ENCODE data around the gene HNRNPA0. TPM values are rescaled to one million over a fixed set of nuclear protein-coding genes. Genes with fewer than 3 reads are reported as not detected.

HNRNPA0 gene
- total and polyA plus RNA-seq, 2 experiments from 2014 or later = 15.1 to 39.9 TPM

- no peak for TF ChIP-seq ZNF462 (CRISPR knock-in tag; IDR thresholded peaks at IDR 0.05)
- TF ChIP-seq EZH2phosphoT487 (IDR thresholded peaks at IDR 0.05; ENCODE audit: unreplicated experiment) = no peak
- no peak for TF ChIP-seq ZNF331 (CRISPR knock-in tag; IDR thresholded peaks at IDR 0.05; ENCODE audit: low read depth)
- no peak for TF ChIP-seq NANOG (IDR thresholded peaks at IDR 0.05; ENCODE audit: borderline replicate concordance)
Observed at GRCh38 chr5:137708796-137709559, 45.2 kb downstream of the HNRNPA0 start (continued).

GRCh38 chr5:137708062-137708461 lies 46.1 kb downstream of the HNRNPA0 start:
- no peaks in the 10 kb centered on the region for H3K79me2 ChIP-seq (replicated peaks; ENCODE audit: insufficient read depth)
- TF ChIP-seq REST (IDR thresholded peaks at IDR 0.05; ENCODE audit: unreplicated experiment) (no peak), CREB1 (CRISPR knock-in tag; IDR thresholded peaks at IDR 0.05; ENCODE audit: low read depth) (no peak), ZNF114 (CRISPR knock-in tag; IDR thresholded peaks at IDR 0.05) (no peak), CTCF (conservative IDR thresholded peaks at IDR 0.05; ENCODE audit: low read depth in 2 of 2) (no peak), NANOG (IDR thresholded peaks at IDR 0.05; ENCODE audit: borderline replicate concordance) (no peak), ZNF331 (CRISPR knock-in tag; IDR thresholded peaks at IDR 0.05; ENCODE audit: low read depth) (no peak)

More at GRCh38 chr5:137708062-137708461, 46.1 kb downstream of the HNRNPA0 start:
- peaks cover 10% of the 10 kb centered on the region for H3K9me3 Mint-ChIP-seq
- ATAC-seq = no peak
- H3K27me3 Mint-ChIP-seq (ENCODE audit: insufficient read depth, low read depth, poor library complexity) = no peaks in the 10 kb centered on the region
- Histone ChIP-seq H3K4me2 (no peak overlapping the region), H3K4me1 (ENCODE audit: insufficient read depth) (no peaks in the 10 kb centered on the region), H4K20me1 (replicated peaks; ENCODE audit: insufficient read depth) (no peaks in the 10 kb centered on the region), H3K27me3 (ENCODE audit: insufficient read depth) (no peaks in the 10 kb centered on the region), H3K27ac (ENCODE audit: low read depth) (no peak overlapping the region), H3K36me3 (ENCODE audit: insufficient read depth) (0 out of 2 replicates have a peak, but pooled peaks cover under 1% of the 10 kb centered on the region), H3K9me2 (ENCODE audit: insufficient read depth) (no peaks in the 10 kb centered on the region), H3K4me3 (no peak overlapping the region), H2AFZ (no peak overlapping the region), H3F3A (replicated peaks; ENCODE audit: low read depth) (no peaks in the 10 kb centered on the region)
- no peak for DNase-seq (ENCODE audit: low spot score)
- H3K4me3 Mint-ChIP-seq = no peak overlapping the region
- H3K27ac Mint-ChIP-seq = no peak overlapping the region
- peaks cover 21% of the 10 kb centered on the region for H3K36me3 Mint-ChIP-seq (ENCODE audit: low read depth)
- H3K4me1 Mint-ChIP-seq = no peaks in the 10 kb centered on the region

Measured in GM23338 (cell line).